Mesothelial cell of epicardium (in vitro differentiated cells): ENCODE measurements around the gene TMA7B. TPM values are rescaled to one million over a fixed set of nuclear protein-coding genes. Genes with fewer than 3 reads are reported as not detected.

Source experiments
- DNase-seq, 2 experiments: peaks; one replicate each; pipeline ENCODE4 v3.0.0; 2021; ENCODE audit warnings: low spot score in 2 of 2; ENCODE audit not compliant: unreplicated experiment in 2 of 2
- H3K27ac Mint-ChIP-seq: 2 replicates; pipeline ENCODE4 v1.8.0; 2021; ENCODE audit warnings: mixed read lengths
- H3K27me3 Mint-ChIP-seq: 2 replicates; pipeline ENCODE4 v1.8.0; 2021; ENCODE audit warnings: low read depth, mixed read lengths
- H3K36me3 Mint-ChIP-seq: 2 replicates; pipeline ENCODE4 v1.8.0; 2021; ENCODE audit warnings: mixed read lengths
- H3K4me1 Mint-ChIP-seq: 2 replicates; pipeline ENCODE4 v1.8.0; 2021; ENCODE audit warnings: mixed read lengths
- H3K4me3 Mint-ChIP-seq: 2 replicates; pipeline ENCODE4 v1.8.0; 2021; ENCODE audit warnings: mild to moderate bottlenecking, moderate library complexity, mixed read lengths
- H3K9me3 Mint-ChIP-seq: 2 replicates; pipeline ENCODE4 v1.8.0; 2021; ENCODE audit warnings: mixed read lengths
- total RNA-seq: library from RNA; stranded (reverse); gene quantifications from 3 replicates; pipeline ENCODE4 v1.2.1, GENCODE V29; 2021
- TF ChIP-seq, protein P1 (sequence below): fragments of 200-600 bp; sonication (generic); IDR thresholded peaks from one replicate; pipeline ENCODE4 v1.5.0; 2021; ENCODE audit warnings: antibody characterized with exemption; ENCODE audit not compliant: unreplicated experiment

Gene TMA7B
- total RNA-seq, 1 donor from 2014 or later = not detected

DNA sequence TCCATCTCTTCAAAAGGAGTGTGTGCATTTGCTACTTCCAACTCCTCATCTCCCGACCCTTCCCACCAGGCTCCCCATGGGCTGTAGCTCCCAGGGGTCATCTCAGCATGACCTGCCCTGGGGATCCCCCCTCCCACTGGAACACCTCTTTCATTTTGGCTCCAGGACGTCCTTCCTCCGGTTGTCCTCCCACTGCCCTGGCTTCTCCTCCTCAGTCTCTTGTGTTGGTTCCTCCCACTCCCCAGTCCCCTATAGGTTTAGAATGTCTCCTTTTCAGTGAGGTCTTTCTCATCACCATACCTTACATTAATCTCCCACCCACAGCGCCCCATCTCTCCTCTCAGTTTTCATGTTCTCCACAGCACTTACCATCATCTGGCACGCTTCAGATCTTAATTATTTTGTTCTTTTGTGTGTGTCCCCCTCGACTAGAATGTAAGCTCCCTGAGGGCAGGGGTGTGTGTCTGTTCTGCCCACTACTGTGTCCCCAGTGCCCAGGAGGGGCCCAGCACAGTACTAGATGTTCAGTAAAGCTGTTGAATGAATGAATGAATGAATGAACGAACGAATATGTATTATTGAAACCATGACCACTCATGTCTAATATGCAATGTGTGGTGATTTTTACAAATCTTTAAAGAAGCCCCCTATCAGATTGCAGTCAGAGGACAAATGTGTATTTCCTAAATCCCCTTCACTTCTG lies 2.0 kb upstream of the TMA7B start:
- H3K9me3 Mint-ChIP-seq = no peaks in the 10 kb centered on the region
- H3K4me3 Mint-ChIP-seq = no peak overlapping the region
- TF ChIP-seq, protein P1, sequence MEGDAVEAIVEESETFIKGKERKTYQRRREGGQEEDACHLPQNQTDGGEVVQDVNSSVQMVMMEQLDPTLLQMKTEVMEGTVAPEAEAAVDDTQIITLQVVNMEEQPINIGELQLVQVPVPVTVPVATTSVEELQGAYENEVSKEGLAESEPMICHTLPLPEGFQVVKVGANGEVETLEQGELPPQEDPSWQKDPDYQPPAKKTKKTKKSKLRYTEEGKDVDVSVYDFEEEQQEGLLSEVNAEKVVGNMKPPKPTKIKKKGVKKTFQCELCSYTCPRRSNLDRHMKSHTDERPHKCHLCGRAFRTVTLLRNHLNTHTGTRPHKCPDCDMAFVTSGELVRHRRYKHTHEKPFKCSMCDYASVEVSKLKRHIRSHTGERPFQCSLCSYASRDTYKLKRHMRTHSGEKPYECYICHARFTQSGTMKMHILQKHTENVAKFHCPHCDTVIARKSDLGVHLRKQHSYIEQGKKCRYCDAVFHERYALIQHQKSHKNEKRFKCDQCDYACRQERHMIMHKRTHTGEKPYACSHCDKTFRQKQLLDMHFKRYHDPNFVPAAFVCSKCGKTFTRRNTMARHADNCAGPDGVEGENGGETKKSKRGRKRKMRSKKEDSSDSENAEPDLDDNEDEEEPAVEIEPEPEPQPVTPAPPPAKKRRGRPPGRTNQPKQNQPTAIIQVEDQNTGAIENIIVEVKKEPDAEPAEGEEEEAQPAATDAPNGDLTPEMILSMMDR = no peak
- H3K27me3 Mint-ChIP-seq = peaks cover 12% of the 10 kb centered on the region
- H3K4me1 Mint-ChIP-seq = peaks cover 21% of the 10 kb centered on the region
- H3K27ac Mint-ChIP-seq = no peak overlapping the region
- DNase-seq = no peak
- H3K36me3 Mint-ChIP-seq = no peaks in the 10 kb centered on the region

GRCh38 chr22:39958949-39959639 lies 1.1 kb upstream of the TMA7B start:
- Mint-ChIP-seq H3K4me1 (peaks cover 16% of the 10 kb centered on the region), H3K9me3 (no peaks in the 10 kb centered on the region), H3K36me3 (no peaks in the 10 kb centered on the region), H3K4me3 (no peak overlapping the region), H3K27me3 (peaks cover 12% of the 10 kb centered on the region), H3K27ac (no peak overlapping the region)
- no peak for DNase-seq
- TF ChIP-seq, protein P1 = no peak

DNA sequence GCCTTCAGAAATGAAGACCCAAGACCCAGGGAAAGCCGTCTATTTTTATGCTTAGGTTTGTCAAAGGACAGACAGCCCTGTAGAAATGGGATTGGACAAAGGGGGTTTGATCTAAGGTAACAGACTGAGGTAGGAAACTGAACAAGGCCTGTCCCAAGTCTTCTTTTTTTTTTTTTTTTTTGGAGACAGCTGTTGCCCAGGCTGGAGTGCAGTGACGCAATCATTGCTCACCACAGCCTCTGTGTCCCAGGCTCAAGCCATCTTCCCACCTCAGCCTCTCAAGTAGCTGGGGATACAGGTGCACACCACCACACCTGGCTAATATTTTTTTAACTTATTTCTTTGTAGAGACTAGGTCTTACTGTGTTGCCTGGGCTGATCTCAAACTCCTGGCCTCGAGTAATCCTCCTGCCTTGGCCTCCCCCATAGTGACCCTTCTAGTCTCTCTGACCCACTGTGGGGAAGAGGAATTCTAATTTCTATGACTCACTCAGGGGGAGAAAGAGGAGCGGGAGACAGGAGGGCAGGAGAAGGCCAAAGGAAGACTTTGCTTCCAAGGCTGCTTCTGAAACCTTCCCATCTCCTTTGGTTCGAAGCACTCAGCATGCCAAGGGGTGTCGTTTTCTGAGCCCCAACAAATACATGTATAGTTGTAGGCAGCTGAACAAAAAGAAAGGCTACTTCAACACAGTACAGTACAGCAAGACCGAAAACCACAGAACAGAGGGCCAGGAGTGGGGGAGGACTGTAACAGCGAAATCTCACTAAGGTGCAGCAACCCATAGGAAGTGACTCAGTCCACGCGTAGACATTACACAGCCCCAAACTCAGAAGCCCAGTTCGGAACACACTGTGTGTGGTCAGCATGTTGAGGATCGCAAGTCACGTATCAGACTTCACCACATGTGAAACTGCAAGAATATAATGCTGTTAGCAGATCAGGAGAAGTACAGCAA lies 872 bp downstream of the TMA7B start:
- Mint-ChIP-seq H3K4me1 (peaks cover 6% of the 10 kb centered on the region), H3K9me3 (no peaks in the 10 kb centered on the region), H3K27me3 (peaks cover 17% of the 10 kb centered on the region), H3K4me3 (no peak overlapping the region), H3K36me3 (no peaks in the 10 kb centered on the region), H3K27ac (no peak overlapping the region)
- TF ChIP-seq, protein P1 = no peak
- DNase-seq = no peak

- H3K4me3 Mint-ChIP-seq = no peak overlapping the region
- H3K27ac Mint-ChIP-seq = no peak overlapping the region
These were observed 1.9 kb downstream of the TMA7B start for GRCh38 chr22:39962071-39962470.

GRCh38 chr22:39965748-39966147 lies 5.6 kb downstream of the TMA7B start:
- H3K27ac Mint-ChIP-seq = no peak overlapping the region

More at GRCh38 chr22:39962071-39962470, 1.9 kb downstream of the TMA7B start:
- Mint-ChIP-seq H3K9me3 (no peaks in the 10 kb centered on the region), H3K27me3 (peaks cover 20% of the 10 kb centered on the region), H3K4me1 (peaks cover 6% of the 10 kb centered on the region), H3K36me3 (no peaks in the 10 kb centered on the region)
- no peak for DNase-seq
- TF ChIP-seq, protein P1 = no peak

More at GRCh38 chr22:39965748-39966147, 5.6 kb downstream of the TMA7B start:
- no peak for DNase-seq
- no peak overlapping the region for H3K4me3 Mint-ChIP-seq
- H3K27me3 Mint-ChIP-seq = peaks cover 18% of the 10 kb centered on the region
- H3K4me1 Mint-ChIP-seq = peaks cover 5% of the 10 kb centered on the region
- no peaks in the 10 kb centered on the region for H3K9me3 Mint-ChIP-seq
- TF ChIP-seq, protein P1 = no peak
- H3K36me3 Mint-ChIP-seq = no peaks in the 10 kb centered on the region
